GM23338 (cell line): ENCODE results near the gene BNC2. TPM values are rescaled to one million over a fixed set of nuclear protein-coding genes. Genes with fewer than 3 reads are reported as not detected.

Source experiments
- ATAC-seq: fragments of 200-7000 bp; cut with Tn5 transposase; 3 replicates; pipeline ENCODE4 v1.9.1; 2020
- DNase-seq: peaks from one replicate; pipeline ENCODE4 v3.0.0-alpha.2; 2015; ENCODE audit warnings: low spot score
- H2AFZ ChIP-seq: fragments of 200-600 bp; sonication (generic); 2 replicates; pipeline ENCODE4 v1.8.0; 2016; ENCODE audit warnings: antibody characterized with exemption, mild to moderate bottlenecking, moderate library complexity
- H3F3A ChIP-seq: fragments of 200-600 bp; sonication (generic); replicated peaks from 2 replicates; pipeline ENCODE4 v1.8.0; 2017; ENCODE audit warnings: antibody characterized with exemption, mixed run types, low read depth
- H3K27ac ChIP-seq: fragments of 200-600 bp; sonication (generic); 2 replicates; pipeline ENCODE4 v1.6.1; 2016; ENCODE audit warnings: low read depth
- H3K27me3 ChIP-seq: fragments of 200-600 bp; sonication (generic); 2 replicates; pipeline ENCODE4 v1.8.0; 2016; ENCODE audit warnings: mild to moderate bottlenecking, mixed run types, moderate library complexity; ENCODE audit not compliant: insufficient read depth
- H3K36me3 ChIP-seq: fragments of 200-600 bp; sonication (generic); 2 replicates; pipeline ENCODE4 v1.8.0; 2016; ENCODE audit warnings: mild to moderate bottlenecking; ENCODE audit not compliant: insufficient read depth
- H3K4me1 ChIP-seq: fragments of 200-600 bp; sonication (generic); 2 replicates; pipeline ENCODE4 v1.8.0; 2016; ENCODE audit warnings: mild to moderate bottlenecking, moderate library complexity; ENCODE audit not compliant: insufficient read depth
- H3K4me2 ChIP-seq: fragments of 200-600 bp; sonication (generic); 2 replicates; pipeline ENCODE4 v1.7.1; 2017; ENCODE audit warnings: mixed run types
- H3K4me3 ChIP-seq: fragments of 200-600 bp; sonication (generic); 2 replicates; pipeline ENCODE4 v1.6.1; 2016; ENCODE audit warnings: mixed run types
- H3K79me2 ChIP-seq: fragments of 200-600 bp; sonication (generic); replicated peaks from 2 replicates; pipeline ENCODE4 v1.8.0; 2017; ENCODE audit warnings: mild to moderate bottlenecking; ENCODE audit not compliant: insufficient read depth
- H3K9me2 ChIP-seq: fragments of 200-600 bp; sonication (generic); 2 replicates; pipeline ENCODE4 v1.8.0; 2017; ENCODE audit not compliant: insufficient read depth
- H4K20me1 ChIP-seq: fragments of 200-600 bp; sonication (generic); replicated peaks from 2 replicates; pipeline ENCODE4 v1.8.0; 2017; ENCODE audit warnings: mild to moderate bottlenecking; ENCODE audit not compliant: insufficient read depth
- H3K27ac Mint-ChIP-seq: 2 replicates; pipeline ENCODE4 v1.8.0; 2020; ENCODE audit warnings: inconsistent platforms, mild to moderate bottlenecking, moderate library complexity, mixed read lengths
- H3K27me3 Mint-ChIP-seq: 3 replicates; pipeline ENCODE4 v1.8.0; 2022; ENCODE audit warnings: low read depth, mild to moderate bottlenecking, moderate library complexity, mixed read lengths, inconsistent platforms; ENCODE audit not compliant: insufficient read depth, poor library complexity
- H3K36me3 Mint-ChIP-seq: 3 replicates; pipeline ENCODE4 v1.8.0; 2021; ENCODE audit warnings: low read depth, mild to moderate bottlenecking, inconsistent platforms, moderate library complexity, mixed read lengths
- H3K4me1 Mint-ChIP-seq: 3 replicates; pipeline ENCODE4 v1.8.0; 2020; ENCODE audit warnings: mild to moderate bottlenecking, inconsistent platforms, mixed read lengths
- H3K4me3 Mint-ChIP-seq: 3 replicates; pipeline ENCODE4 v1.8.0; 2021; ENCODE audit warnings: moderate library complexity, mild to moderate bottlenecking, inconsistent platforms, mixed read lengths
- H3K9me3 Mint-ChIP-seq: 3 replicates; pipeline ENCODE4 v1.8.0; 2020; ENCODE audit warnings: moderate library complexity, mild to moderate bottlenecking, inconsistent platforms, mixed read lengths
- CREB1 ChIP-seq: fragments of 250-450 bp; sonication (Bioruptor Pico); IDR thresholded peaks from 2 replicates; pipeline ENCODE4 v1.5.0; 2020; ENCODE audit warnings: low read depth, mild to moderate bottlenecking, moderate library complexity
- CTCF ChIP-seq, 2 experiments: fragments of 200-600 bp in 1 of 2; sonication (generic) in 1 of 2; conservative IDR thresholded peaks; 2 replicates each; pipeline versions ENCODE4 v1.5.1 to v1.6.1; 2016 to 2017; ENCODE audit warnings: antibody characterized with exemption in 2 of 2, low read depth in 2 of 2, mild to moderate bottlenecking in 2 of 2, moderate library complexity in 1 of 2
- ETS1 ChIP-seq: IDR thresholded peaks from 2 replicates; pipeline ENCODE4 v1.6.1; 2016; ENCODE audit warnings: antibody characterized with exemption
- EZH2 ChIP-seq: fragments of 200-600 bp; sonication (generic); IDR thresholded peaks from one replicate; pipeline ENCODE4 v1.8.0; 2017; ENCODE audit warnings: antibody characterized with exemption, mild to moderate bottlenecking, low read depth; ENCODE audit not compliant: unreplicated experiment
- JUNB ChIP-seq: IDR thresholded peaks from one replicate; pipeline ENCODE4 v1.6.1; 2016; ENCODE audit warnings: antibody characterized with exemption; ENCODE audit not compliant: unreplicated experiment
- NANOG ChIP-seq: IDR thresholded peaks from 2 replicates; pipeline ENCODE4 v1.6.1; 2016; ENCODE audit warnings: antibody characterized with exemption, borderline replicate concordance
- POLR2AphosphoS5 ChIP-seq: IDR thresholded peaks from 2 replicates; pipeline ENCODE4 v1.6.1; 2016; ENCODE audit warnings: antibody characterized with exemption, low read depth
- REST ChIP-seq: IDR thresholded peaks from one replicate; pipeline ENCODE4 v1.6.1; 2018; ENCODE audit warnings: antibody characterized with exemption; ENCODE audit not compliant: unreplicated experiment
- ZNF462 ChIP-seq: fragments of 250-450 bp; sonication (Bioruptor Pico); IDR thresholded peaks from 2 replicates; pipeline ENCODE4 v1.5.0; 2020; ENCODE audit warnings: mild to moderate bottlenecking, moderate library complexity
- polyA plus RNA-seq: library from polyadenylated mRNA; unstranded; fragments of >200 nt; fragmentation: Nextera tagmentation; extraction: Ambion mirVana; gene quantifications from 2 replicates; pipeline ENCODE4 v1.2.1, GENCODE V29; 2016
- total RNA-seq: library from RNA; depleted of rRNA; stranded (reverse); fragments of >200 nt; shearing (Covaris generic); gene quantifications from 2 replicates; pipeline ENCODE4 v1.2.3, GENCODE V29; 2014

Gene BNC2
- total and polyA plus RNA-seq, 2 experiments from 2014 or later: 12.7 to 13.2 TPM

- TF ChIP-seq NANOG (no peak), EZH2 (no peak), REST (no peak), CTCF (conservative IDR thresholded peaks at IDR 0.05; ENCODE audit: low read depth in 2 of 2) (no peak), CREB1 (CRISPR knock-in tag) (no peak), ETS1 (no peak)
Observed at GRCh38 chr9:16593746-16594145, 276.7 kb downstream of the BNC2 start (continued).

GRCh38 chr9:16591092-16591491 is 279.4 kb downstream of the BNC2 start:
- no peak overlapping the region for H3K27ac Mint-ChIP-seq
- peaks cover 22% of the 10 kb centered on the region for H3K4me1 Mint-ChIP-seq
- H2AFZ ChIP-seq: no peak overlapping the region

More at GRCh38 chr9:16591092-16591491, 279.4 kb downstream of the BNC2 start:
- Histone ChIP-seq H3K79me2 (no peaks in the 10 kb centered on the region), H4K20me1 (no peaks in the 10 kb centered on the region), H3K36me3 (no peaks in the 10 kb centered on the region), H3K4me1 (0 out of 2 replicates have a peak, but pooled peaks cover 4% of the 10 kb centered on the region), H3K27me3 (no peaks in the 10 kb centered on the region), H3K9me2 (no peaks in the 10 kb centered on the region), H3F3A (no peaks in the 10 kb centered on the region), H3K4me2 (no peak overlapping the region), H3K4me3 (no peak overlapping the region), H3K27ac (no peak overlapping the region)
- H3K36me3 Mint-ChIP-seq: no peaks in the 10 kb centered on the region
- H3K9me3 Mint-ChIP-seq: no peaks in the 10 kb centered on the region; the same call in 2 of the 3 replicates
- H3K27me3 Mint-ChIP-seq: peaks cover 1% of the 10 kb centered on the region
- no peak for TF ChIP-seq NANOG
- TF ChIP-seq POLR2AphosphoS5: no peak
- no peak for TF ChIP-seq ETS1
- TF ChIP-seq ZNF462 (CRISPR knock-in tag): no peak
- TF ChIP-seq CREB1 (CRISPR knock-in tag): no peak
- TF ChIP-seq JUNB: no peak
- no peak for TF ChIP-seq EZH2
- no peak overlapping the region for H3K4me3 Mint-ChIP-seq
- ATAC-seq (no peak), DNase-seq (no peak)
